Naive thymus-derived CD4-positive, alpha-beta T cell (primary cell): Measurements from ENCODE around the gene ARHGAP18. TPM values are rescaled to one million over a fixed set of nuclear protein-coding genes. Genes with fewer than 3 reads are reported as not detected.

ENCODE experiments used
- ATAC-seq: fragments of 150-1000 bp; cut with Tn5 transposase; 2 replicates; pipeline ENCODE4 v1.10.0; 2021; ENCODE audit warnings: mild to moderate bottlenecking, moderate library complexity
- CTCF ChIA-PET: fragments of 350-600 bp; sonication (Branson Sonifier 250); formaldehyde crosslinking; loops from one replicate; lab custom pipeline; 2021; ENCODE audit warnings: antibody characterized with exemption; lab: Charles Lee
- POLR2A ChIA-PET: fragments of 350-600 bp; sonication (Branson Sonifier 250); formaldehyde crosslinking; loops from one replicate; lab custom pipeline; 2021; ENCODE audit warnings: antibody characterized with exemption, inconsistent platforms; lab: Charles Lee
- DNase-seq, 9 donors: peaks; one replicate each; pipeline versions ENCODE4 v3.0.0 to v3.0.0-alpha.2; 2020 to 2022; ENCODE audit warnings: mixed read lengths in 1 of 9
- H3K27ac ChIP-seq: one replicate; pipeline ENCODE4 v1.7.0; 2013; ENCODE audit warnings: mild to moderate bottlenecking, low read depth, low read length, moderate library complexity
- H3K27me3 ChIP-seq, 2 donors: one replicate each; pipeline ENCODE4 v1.7.0; 2013; ENCODE audit warnings: low read length in 2 of 2, mild to moderate bottlenecking in 2 of 2, moderate library complexity in 2 of 2; ENCODE audit not compliant: control insufficient read depth in 2 of 2, insufficient read depth in 2 of 2
- H3K36me3 ChIP-seq, 3 experiments: 1 replicate in 2 of 3; 2 replicates in 1 of 3; pipeline ENCODE4 v1.7.0; 2013; ENCODE audit warnings: low read length in 3 of 3, mild to moderate bottlenecking in 3 of 3, moderate library complexity in 1 of 3; ENCODE audit not compliant: insufficient read depth in 3 of 3, control insufficient read depth in 2 of 3
- H3K4me1 ChIP-seq, 2 donors: one replicate each; pipeline ENCODE4 v1.7.0; 2013; ENCODE audit warnings: low read length in 2 of 2, mild to moderate bottlenecking in 2 of 2, moderate library complexity in 1 of 2; ENCODE audit not compliant: control insufficient read depth in 2 of 2, insufficient read depth in 2 of 2
- H3K4me3 ChIP-seq: 2 replicates; pipeline ENCODE4 v1.7.0; 2013; ENCODE audit warnings: mild to moderate bottlenecking, low read length
- H3K9me3 ChIP-seq, 3 experiments: 1 replicate in 2 of 3; 2 replicates in 1 of 3; pipeline ENCODE4 v1.7.0; 2013; ENCODE audit warnings: low read length in 3 of 3; ENCODE audit not compliant: control insufficient read depth in 2 of 3
- H3K27ac Mint-ChIP-seq, 9 donors: one replicate each; pipeline ENCODE4 v1.8.0; 2020 to 2022; ENCODE audit warnings: mixed read lengths in 9 of 9, mild to moderate bottlenecking in 8 of 9, moderate library complexity in 5 of 9, inconsistent platforms in 2 of 9
- H3K27me3 Mint-ChIP-seq, 5 donors: one replicate each; pipeline ENCODE4 v1.8.0; 2021 to 2022; ENCODE audit warnings: mixed read lengths in 5 of 5, mild to moderate bottlenecking in 1 of 5
- H3K36me3 Mint-ChIP-seq, 5 donors: one replicate each; pipeline ENCODE4 v1.8.0; 2020 to 2022; ENCODE audit warnings: mixed read lengths in 5 of 5, mild to moderate bottlenecking in 3 of 5, inconsistent platforms in 1 of 5
- H3K4me1 Mint-ChIP-seq, 7 donors: one replicate each; pipeline ENCODE4 v1.8.0; 2020 to 2022; ENCODE audit warnings: mixed read lengths in 7 of 7, mild to moderate bottlenecking in 3 of 7, inconsistent platforms in 1 of 7
- H3K4me3 Mint-ChIP-seq, 10 donors: one replicate each; pipeline ENCODE4 v1.8.0; 2020 to 2022; ENCODE audit warnings: mild to moderate bottlenecking in 10 of 10, mixed read lengths in 10 of 10, moderate library complexity in 6 of 10, inconsistent platforms in 2 of 10
- H3K9me3 Mint-ChIP-seq, 11 donors: one replicate each; pipeline ENCODE4 v1.8.0; 2020 to 2022; ENCODE audit warnings: mixed read lengths in 11 of 11, mild to moderate bottlenecking in 4 of 11, inconsistent platforms in 1 of 11, moderate library complexity in 1 of 11
- intact Hi-C, 2 donors: fragments of 100-400 bp; cut with micrococcal nuclease; formaldehyde crosslinking; loops; one replicate each; pipeline ENCODE4 v1.15.1; 2023
- polyA plus RNA-seq, 2 donors: library from polyadenylated mRNA; unstranded; fragments of 300-500 nt; fragmentation: Illumina TruSeq; gene quantifications; one replicate each; pipeline ENCODE4 v1.2.3, GENCODE V29; 2021
- total RNA-seq, 6 experiments: library from RNA in 5 of 6; stranded (reverse) in 5 of 6; gene quantifications; 1 replicate in 5 of 6; 2 replicates in 1 of 6; pipeline ENCODE4 v1.2.3 and lab custom pipeline; 2021 to 2026

Gene ARHGAP18
- total and polyA plus RNA-seq, 7 experiments from 2014 or later, result 0.53 to 9.4 (median 1.5) TPM

DNA sequence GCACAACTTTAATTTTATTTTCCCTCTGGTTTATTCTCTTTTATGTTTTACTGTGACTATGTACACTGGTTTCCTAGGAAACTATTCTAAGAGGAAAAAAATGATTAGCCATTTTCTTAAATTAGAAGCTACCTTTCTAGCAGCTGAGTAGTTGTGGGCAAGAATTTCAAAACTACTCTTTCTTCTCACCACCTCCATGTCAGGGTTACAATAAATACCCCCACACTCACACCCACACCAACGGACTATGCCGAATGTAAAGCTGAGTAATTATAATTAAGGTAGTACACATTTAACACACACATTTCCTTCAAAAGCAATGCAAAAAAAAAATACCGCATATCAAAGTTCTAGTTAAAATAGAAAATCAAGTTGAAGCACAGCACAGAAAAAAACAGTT lies 78.9 kb downstream of the ARHGAP18 start:
- intact Hi-C loops, result no loop called here

DNA sequence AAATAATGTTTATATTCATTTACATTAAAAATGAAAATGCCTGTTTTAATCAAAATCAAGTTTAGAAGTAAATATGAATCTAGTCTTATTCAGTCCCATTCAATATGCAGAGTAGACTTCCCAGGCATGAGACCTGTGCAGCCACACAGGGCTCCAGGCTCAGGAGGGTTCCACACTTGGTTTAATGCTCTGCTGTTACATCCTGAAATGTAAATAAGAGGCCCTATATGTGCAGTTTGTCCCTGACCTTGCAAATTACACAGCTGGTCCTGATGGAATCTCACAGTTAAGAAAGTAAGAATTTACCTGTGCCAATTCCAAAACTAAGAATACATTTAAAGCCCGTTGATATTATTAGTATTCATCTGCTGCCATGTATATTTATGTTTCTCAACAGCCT lies 79.4 kb downstream of the ARHGAP18 start:
- Mint-ChIP-seq H3K4me1 (no peaks in the 10 kb centered on the region), H3K9me3 (no peaks in the 10 kb centered on the region), H3K36me3 (peaks cover 0 to 5% (median 0%) of the 10 kb centered on the region in 5 donors), H3K27me3 (no peaks in the 10 kb centered on the region), H3K27ac (no peak overlapping the region), H3K4me3 (no peak overlapping the region)
- no peak overlapping the region for H3K4me3 ChIP-seq
- no peak overlapping the region for H3K27ac ChIP-seq
- ATAC-seq (no peak), DNase-seq (no peak)
- H3K36me3 ChIP-seq, result no peaks in the 10 kb centered on the region
- no peaks in the 10 kb centered on the region for H3K9me3 ChIP-seq
- ChIA-PET CTCF (interaction anchor here (1.2 kb wide), 1 partner anchor 99 kb away, joined by 4 read pairs; no protein-coding TSS in a partner anchor), POLR2A (no interaction called here)
- H3K4me1 ChIP-seq, result no peaks in the 10 kb centered on the region
- H3K27me3 ChIP-seq, result no peaks in the 10 kb centered on the region
- intact Hi-C loops, result no loop called here

More for the DNA sequence above, 78.9 kb downstream of the ARHGAP18 start:
- Mint-ChIP-seq H3K4me3 (no peak overlapping the region), H3K27me3 (no peaks in the 10 kb centered on the region), H3K27ac (no peak overlapping the region), H3K4me1 (peaks cover 0 to 2% (median 0%) of the 10 kb centered on the region in 7 donors), H3K9me3 (no peaks in the 10 kb centered on the region), H3K36me3 (peaks cover 0 to 5% (median 0%) of the 10 kb centered on the region in 5 donors)
- DNase-seq (no peak), ATAC-seq (no peak)
- no peaks in the 10 kb centered on the region for H3K4me1 ChIP-seq
- H3K36me3 ChIP-seq, result no peaks in the 10 kb centered on the region
- CTCF ChIA-PET, result no interaction called here
- H3K9me3 ChIP-seq, result no peaks in the 10 kb centered on the region
- POLR2A ChIA-PET, result interaction anchor here (0.7 kb wide), 1 partner anchor 1301 kb away, joined by 3 read pairs; no protein-coding TSS in a partner anchor
- H3K27ac ChIP-seq, result no peak overlapping the region
- no peak overlapping the region for H3K4me3 ChIP-seq
- no peaks in the 10 kb centered on the region for H3K27me3 ChIP-seq

DNA sequence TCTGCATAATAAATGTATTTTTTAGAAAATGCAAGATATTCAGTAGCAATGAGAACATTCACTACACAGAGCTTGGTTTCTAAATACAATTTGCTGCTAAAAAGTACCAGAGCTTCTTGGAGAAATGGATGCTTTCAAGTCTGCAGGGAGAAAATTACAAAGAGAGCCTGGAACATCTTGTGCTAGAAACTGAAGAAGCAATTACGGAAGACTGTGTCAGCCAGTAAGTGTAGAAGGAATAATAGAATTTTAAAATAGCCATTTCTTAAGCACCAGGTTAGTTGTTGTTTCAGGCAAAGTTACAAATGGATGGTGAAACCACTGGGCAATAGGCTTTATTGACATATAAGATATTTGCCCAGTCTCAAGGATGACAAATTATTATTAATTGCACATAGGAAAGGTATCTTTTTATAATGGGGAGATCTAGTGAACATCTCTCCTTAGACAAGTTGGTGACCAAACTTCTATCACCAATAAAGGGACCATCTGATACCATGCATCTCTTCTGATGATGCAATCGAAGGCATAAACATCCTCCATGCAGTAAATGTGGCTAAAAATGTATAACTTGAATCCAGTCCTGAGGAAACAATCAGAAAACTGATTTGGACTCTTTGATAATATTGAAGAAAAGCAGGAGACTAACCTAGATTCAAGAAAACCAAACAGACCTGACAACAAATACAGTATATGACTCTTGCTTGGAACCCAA lies 81.7 kb downstream of the ARHGAP18 start:
- H3K27me3 Mint-ChIP-seq, result no peaks in the 10 kb centered on the region
- H3K9me3 ChIP-seq, result no peaks in the 10 kb centered on the region
- H3K27ac Mint-ChIP-seq, result no peak overlapping the region
- no peak overlapping the region for H3K27ac ChIP-seq
- no peaks in the 10 kb centered on the region for H3K36me3 ChIP-seq
- no peaks in the 10 kb centered on the region for H3K4me1 Mint-ChIP-seq
- H3K4me3 ChIP-seq, result no peak overlapping the region
- ATAC-seq (no peak), DNase-seq (no peak)
- H3K36me3 Mint-ChIP-seq, result no peaks in the 10 kb centered on the region
- H3K27me3 ChIP-seq, result no peaks in the 10 kb centered on the region
- H3K9me3 Mint-ChIP-seq, result no peaks in the 10 kb centered on the region
- ChIA-PET CTCF (no interaction called here), POLR2A (no interaction called here)
- H3K4me3 Mint-ChIP-seq, result no peak overlapping the region
- intact Hi-C loops, result no loop called here
- H3K4me1 ChIP-seq, result no peaks in the 10 kb centered on the region

DNA sequence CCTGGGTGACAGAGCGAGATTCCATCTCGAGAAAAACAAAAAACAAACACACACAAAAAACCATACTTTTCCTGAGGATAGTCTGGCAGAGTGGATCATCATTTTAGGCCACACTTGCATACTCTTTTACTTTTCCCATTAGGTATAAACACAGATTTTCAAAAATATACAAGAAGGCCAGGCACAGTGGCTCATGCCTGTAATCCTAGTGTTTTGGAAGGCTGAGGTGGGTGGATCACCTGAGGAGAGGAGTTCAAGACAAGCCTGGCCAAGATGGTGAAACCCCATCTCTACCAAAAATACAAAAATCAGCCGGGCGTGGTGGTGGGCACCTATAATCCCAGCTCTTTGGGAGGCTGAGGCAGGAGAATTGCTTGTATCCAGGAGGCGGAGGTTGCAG lies 85.5 kb downstream of the ARHGAP18 start:
- H3K27me3 ChIP-seq, result no peaks in the 10 kb centered on the region
- H3K27me3 Mint-ChIP-seq, result no peaks in the 10 kb centered on the region
- POLR2A ChIA-PET, result no interaction called here
- ATAC-seq, result no peak
- no peak overlapping the region for H3K27ac Mint-ChIP-seq
- intact Hi-C loops, result no loop called here
- H3K4me1 ChIP-seq, result no peaks in the 10 kb centered on the region
- H3K36me3 Mint-ChIP-seq, result no peaks in the 10 kb centered on the region
- no peak overlapping the region for H3K27ac ChIP-seq
- H3K4me3 Mint-ChIP-seq, result no peak overlapping the region
- H3K4me1 Mint-ChIP-seq, result no peaks in the 10 kb centered on the region
- no peaks in the 10 kb centered on the region for H3K9me3 ChIP-seq
- no peak for DNase-seq
- CTCF ChIA-PET, result no interaction called here
- H3K36me3 ChIP-seq, result no peaks in the 10 kb centered on the region
- no peaks in the 10 kb centered on the region for H3K9me3 Mint-ChIP-seq
- no peak overlapping the region for H3K4me3 ChIP-seq

DNA sequence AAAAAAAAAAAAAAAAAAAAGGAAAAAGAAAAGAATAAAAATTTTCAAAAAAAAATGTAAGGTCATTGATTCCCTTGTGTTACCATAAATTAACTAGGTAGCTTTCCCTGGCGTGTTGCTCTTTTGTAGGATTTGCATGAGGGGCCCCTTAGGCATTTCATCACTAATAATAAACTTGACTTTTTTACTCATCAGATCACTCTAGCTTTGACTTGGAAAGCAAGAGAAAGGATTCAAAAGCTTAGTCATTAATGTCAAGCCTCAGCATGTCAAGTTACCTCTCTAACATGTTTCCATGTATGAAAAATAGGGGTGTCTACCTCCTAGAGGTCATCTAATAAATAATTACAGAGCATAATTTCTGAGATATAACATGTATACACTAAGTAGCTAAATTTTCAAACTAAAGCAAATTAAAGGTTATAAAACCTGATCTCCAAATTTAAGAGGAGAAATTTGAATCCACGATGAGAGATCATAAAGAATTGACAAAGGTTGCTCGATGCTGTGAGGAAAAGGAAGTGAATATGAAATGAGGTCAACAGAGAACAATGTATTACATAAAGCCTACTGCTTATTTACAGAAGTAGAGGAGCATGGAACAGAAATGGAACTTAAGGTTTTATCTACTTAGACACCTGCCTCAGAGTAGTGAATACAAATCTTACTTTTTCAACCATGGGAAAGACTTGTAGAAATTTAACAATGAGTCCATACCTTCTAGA lies 86.8 kb downstream of the ARHGAP18 start:
- intact Hi-C loops, result no loop called here
- Histone ChIP-seq H3K27me3 (no peaks in the 10 kb centered on the region), H3K4me3 (no peak overlapping the region), H3K4me1 (no peaks in the 10 kb centered on the region), H3K27ac (no peak overlapping the region), H3K9me3 (no peaks in the 10 kb centered on the region), H3K36me3 (no peaks in the 10 kb centered on the region)
- peaks cover 0 to 3% (median 0%) of the 10 kb centered on the region in 11 donors for H3K9me3 Mint-ChIP-seq
- DNase-seq (no peak), ATAC-seq (no peak)
- CTCF ChIA-PET, result interaction anchor here (0.6 kb wide), 1 partner anchor 120 kb away, joined by 3 read pairs; no protein-coding TSS in a partner anchor
- H3K27ac Mint-ChIP-seq, result no peak overlapping the region
- H3K4me3 Mint-ChIP-seq, result no peak overlapping the region
- POLR2A ChIA-PET, result no interaction called here
- peaks cover 0 to 5% (median 0%) of the 10 kb centered on the region in 7 donors for H3K4me1 Mint-ChIP-seq
- peaks cover 0 to 5% (median 0%) of the 10 kb centered on the region in 5 donors for H3K36me3 Mint-ChIP-seq
- H3K27me3 Mint-ChIP-seq, result no peaks in the 10 kb centered on the region

DNA sequence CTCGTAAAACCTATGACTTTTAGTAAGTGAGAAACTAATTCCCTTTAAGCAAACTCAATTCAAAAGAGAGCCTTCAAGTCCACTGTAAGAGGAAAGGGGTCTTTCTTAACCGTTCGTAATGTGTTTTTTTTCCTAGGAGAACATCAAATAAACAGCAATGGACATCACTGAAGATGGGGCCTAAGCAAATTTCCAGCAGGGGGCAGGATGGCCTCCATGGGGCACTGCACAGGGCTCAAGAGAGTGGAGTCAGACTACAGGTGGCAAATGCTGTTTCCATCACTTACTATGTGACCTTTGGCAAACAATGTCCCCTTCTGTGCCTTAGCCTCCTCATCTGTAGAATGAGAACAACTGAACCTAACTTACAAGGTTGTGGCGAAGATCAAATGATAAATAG lies 88.7 kb downstream of the ARHGAP18 start:
- ChIA-PET CTCF (no interaction called here), POLR2A (no interaction called here)
- H3K27ac Mint-ChIP-seq, result no peak overlapping the region
- Histone ChIP-seq H3K27ac (no peak overlapping the region), H3K27me3 (no peaks in the 10 kb centered on the region), H3K36me3 (no peaks in the 10 kb centered on the region), H3K4me1 (no peaks in the 10 kb centered on the region), H3K9me3 (no peaks in the 10 kb centered on the region), H3K4me3 (no peak overlapping the region)
- intact Hi-C loops, result loop anchor here (1.0 to 2.0 kb wide), 4 partner anchors 51 to 400 kb away; no protein-coding TSS in a partner anchor
- H3K36me3 Mint-ChIP-seq, result peaks cover 0 to 7% (median 0%) of the 10 kb centered on the region in 5 donors
- no peak overlapping the region for H3K4me3 Mint-ChIP-seq
- ATAC-seq (peak; percentile 48), DNase-seq (peak in 4 of 9 donors; percentile 8 to 27 (median 9))
- H3K4me1 Mint-ChIP-seq, result peaks cover 0 to 5% (median 0%) of the 10 kb centered on the region in 7 donors
- H3K27me3 Mint-ChIP-seq, result no peaks in the 10 kb centered on the region
- H3K9me3 Mint-ChIP-seq, result peaks cover 0 to 3% (median 0%) of the 10 kb centered on the region in 11 donors
